Stimulated activated naive B cell treated with anti-CD40 and anti-IgM and Interleukin-4, amounts not matched to agents 10 μg/mL and 1 μg/mL and 100 μg/mL, for 72 hours (primary cell): ENCODE measurements around the gene SLC39A11.
A peak's percentile ranks its signal among the peaks of the same experiment; 100 is the strongest.

Source experiments
- ATAC-seq, 2 donors: fragments of 150-1000 bp; cut with Tn5 transposase; replicated peaks; 2 replicates each; pipeline ENCODE4 v1.10.0; 2021; ENCODE audit warnings: moderate library complexity in 1 of 2
- DNase-seq: peaks from one replicate; pipeline ENCODE4 v3.0.0; 2021
- H3K27ac Mint-ChIP-seq: one replicate; pipeline ENCODE4 v1.8.0; 2022; ENCODE audit warnings: mild to moderate bottlenecking, mixed read lengths
- H3K27me3 Mint-ChIP-seq, 2 donors: one replicate each; pipeline ENCODE4 v1.8.0; 2022; ENCODE audit warnings: mixed read lengths in 2 of 2
- H3K36me3 Mint-ChIP-seq, 2 donors: one replicate each; pipeline ENCODE4 v1.8.0; 2022; ENCODE audit warnings: mixed read lengths in 2 of 2, mild to moderate bottlenecking in 1 of 2
- H3K4me1 Mint-ChIP-seq, 2 donors: one replicate each; pipeline ENCODE4 v1.8.0; 2022; ENCODE audit warnings: mixed read lengths in 2 of 2, mild to moderate bottlenecking in 1 of 2
- H3K4me3 Mint-ChIP-seq, 2 donors: one replicate each; pipeline ENCODE4 v1.8.0; 2022; ENCODE audit warnings: mild to moderate bottlenecking in 2 of 2, mixed read lengths in 2 of 2, moderate library complexity in 1 of 2
- H3K9me3 Mint-ChIP-seq, 2 donors: one replicate each; pipeline ENCODE4 v1.8.0; 2022; ENCODE audit warnings: mixed read lengths in 2 of 2, mild to moderate bottlenecking in 1 of 2

Gene SLC39A11

GRCh38 chr17:72687886-72688285 lies 404.6 kb downstream of the SLC39A11 start:
- no peak overlapping the region for H3K4me3 Mint-ChIP-seq
- ATAC-seq (no peak), DNase-seq (no peak)
- H3K9me3 Mint-ChIP-seq, result peaks cover 0 to 2% of the 10 kb centered on the region in 2 donors
- peaks cover 0 to 3% of the 10 kb centered on the region in 2 donors for H3K4me1 Mint-ChIP-seq
- H3K27me3 Mint-ChIP-seq, result no peaks in the 10 kb centered on the region
- peaks cover 6 to 19% of the 10 kb centered on the region in 2 donors for H3K36me3 Mint-ChIP-seq
- H3K27ac Mint-ChIP-seq, result no peak overlapping the region

DNA sequence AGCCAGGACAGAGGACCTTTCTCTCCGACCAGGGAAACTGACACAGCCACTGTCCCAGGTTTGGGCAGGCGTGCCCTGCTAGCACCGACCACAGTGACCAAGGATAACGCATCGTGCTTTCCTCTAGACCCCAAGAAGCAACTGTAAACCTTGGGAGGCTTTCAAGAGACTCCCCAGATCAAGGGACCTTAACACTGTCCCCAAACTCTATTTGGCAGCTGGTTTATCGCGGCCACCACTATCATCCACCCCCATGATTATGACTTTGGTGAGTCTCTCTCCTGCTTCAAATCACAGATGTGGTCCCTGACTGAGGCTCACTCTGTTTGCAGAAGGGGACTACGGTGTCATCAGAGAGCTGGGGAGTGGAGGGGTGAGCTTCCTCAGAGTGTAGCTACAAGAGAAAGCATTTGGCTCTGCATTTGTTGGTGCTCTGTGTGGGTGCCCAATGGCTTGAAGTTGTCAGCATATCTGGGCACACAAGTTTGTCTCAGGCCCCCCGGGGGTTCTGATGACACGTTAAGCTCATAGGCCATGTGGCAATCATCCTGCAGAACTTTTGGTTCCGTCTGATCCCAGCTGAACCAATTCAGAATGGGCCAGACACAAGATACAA lies 408.0 kb downstream of the SLC39A11 start:
- Mint-ChIP-seq H3K27ac (no peak overlapping the region), H3K36me3 (peaks cover 11 to 19% of the 10 kb centered on the region in 2 donors), H3K4me3 (no peak overlapping the region), H3K27me3 (no peaks in the 10 kb centered on the region), H3K4me1 (no peaks in the 10 kb centered on the region), H3K9me3 (peaks cover 4 to 5% of the 10 kb centered on the region in 2 donors)
- no peak for ATAC-seq
- no peak for DNase-seq

DNA sequence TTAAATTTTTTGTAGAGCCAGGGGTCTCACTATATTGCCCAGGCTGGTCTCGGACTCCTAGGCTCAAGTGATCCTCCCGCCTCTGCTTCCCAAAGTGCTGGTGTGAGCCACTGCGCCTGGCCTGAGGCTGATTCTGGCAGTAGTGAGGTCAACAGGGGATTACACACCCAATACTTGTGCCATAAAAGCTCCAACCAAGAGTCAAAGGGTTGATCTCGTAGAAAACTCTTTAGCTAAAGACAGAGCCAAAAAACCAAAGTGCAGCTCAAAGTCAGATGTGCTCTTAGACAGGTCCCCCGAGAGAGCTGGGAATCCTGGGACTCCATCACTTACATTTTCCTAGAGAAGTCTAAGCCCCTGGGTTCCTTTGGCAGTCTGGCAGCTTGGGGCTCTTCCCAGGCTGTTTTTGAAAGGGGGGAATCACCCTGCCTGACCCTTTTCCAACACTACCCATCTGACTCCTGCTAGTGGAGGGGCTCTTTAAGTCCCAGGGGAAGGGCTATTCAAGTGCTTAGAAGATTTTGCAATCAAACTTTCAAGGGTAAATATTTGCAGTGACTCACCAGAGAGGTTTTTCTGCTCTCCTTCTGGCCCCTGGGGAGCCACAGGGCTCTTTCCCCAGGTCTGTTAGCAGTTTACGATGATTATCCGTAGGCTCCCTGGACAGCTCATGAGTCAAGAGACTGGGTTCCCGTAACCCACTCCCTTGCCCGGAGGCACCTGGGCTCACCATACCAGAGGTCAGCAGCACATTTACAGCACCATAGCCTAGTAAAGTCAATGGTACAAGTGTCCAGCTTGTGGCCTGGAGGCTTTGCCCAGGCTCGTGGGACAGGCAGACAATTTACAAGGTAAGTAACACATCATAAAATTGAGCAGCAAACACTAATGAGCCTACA lies 408.7 kb downstream of the SLC39A11 start:
- ATAC-seq (no peak), DNase-seq (no peak)
- peaks cover 15 to 19% of the 10 kb centered on the region in 2 donors for H3K36me3 Mint-ChIP-seq
- H3K9me3 Mint-ChIP-seq, result peaks cover 5 to 7% of the 10 kb centered on the region in 2 donors
- H3K4me3 Mint-ChIP-seq, result no peak overlapping the region
- no peaks in the 10 kb centered on the region for H3K4me1 Mint-ChIP-seq
- no peak overlapping the region for H3K27ac Mint-ChIP-seq
- no peaks in the 10 kb centered on the region for H3K27me3 Mint-ChIP-seq

DNA sequence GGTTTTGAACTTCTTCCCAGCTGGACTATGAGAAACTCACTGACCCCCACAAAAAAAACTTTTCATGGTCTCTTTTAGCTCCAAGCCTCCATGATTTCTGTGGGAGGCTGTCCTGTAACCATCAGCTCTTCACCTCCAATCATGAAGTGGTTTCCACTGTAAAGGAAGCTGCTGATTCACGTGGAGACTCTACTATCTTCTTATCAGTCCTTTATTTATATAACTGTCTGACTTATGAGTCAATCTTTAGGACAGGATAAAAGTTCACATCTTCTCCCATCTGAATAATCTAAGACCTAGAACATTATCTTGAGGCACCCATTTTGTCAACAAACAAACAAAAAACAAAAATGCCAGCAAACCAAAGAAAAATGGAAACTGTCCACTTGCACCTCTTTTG lies 409.9 kb downstream of the SLC39A11 start:
- H3K36me3 Mint-ChIP-seq, result peaks cover 18 to 28% of the 10 kb centered on the region in 2 donors
- no peak overlapping the region for H3K27ac Mint-ChIP-seq
- H3K4me3 Mint-ChIP-seq, result no peak overlapping the region
- DNase-seq (no peak), ATAC-seq (no peak)
- H3K27me3 Mint-ChIP-seq, result no peaks in the 10 kb centered on the region
- H3K9me3 Mint-ChIP-seq, result peaks cover 5 to 9% of the 10 kb centered on the region in 2 donors
- H3K4me1 Mint-ChIP-seq, result no peaks in the 10 kb centered on the region

DNA sequence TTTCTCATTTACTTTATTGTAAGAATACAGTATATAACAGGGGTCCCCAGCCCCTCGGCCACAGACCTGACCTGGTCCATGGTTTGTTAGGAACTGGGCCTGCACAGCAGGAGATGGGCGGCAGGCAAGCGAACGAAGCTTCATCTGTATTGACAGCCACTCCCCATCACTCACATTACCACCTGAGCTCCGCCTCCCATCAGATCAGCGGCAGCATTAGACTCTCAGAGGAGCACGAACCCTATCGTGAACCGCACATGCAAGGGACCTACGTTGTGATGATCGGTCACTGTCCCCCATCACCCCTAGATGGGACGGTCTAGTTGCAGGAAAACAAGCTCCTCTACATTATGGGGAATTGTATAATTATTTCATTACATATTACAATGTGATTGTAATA lies 410.6 kb downstream of the SLC39A11 start:
- H3K27ac Mint-ChIP-seq, result no peak overlapping the region
- peaks cover 5 to 9% of the 10 kb centered on the region in 2 donors for H3K9me3 Mint-ChIP-seq
- H3K4me3 Mint-ChIP-seq, result no peak overlapping the region
- no peak for ATAC-seq
- H3K36me3 Mint-ChIP-seq, result peaks cover 24 to 35% of the 10 kb centered on the region in 2 donors
- no peaks in the 10 kb centered on the region for H3K4me1 Mint-ChIP-seq
- H3K27me3 Mint-ChIP-seq, result no peaks in the 10 kb centered on the region
- DNase-seq, result no peak

GRCh38 chr17:72677714-72678390 lies 414.6 kb downstream of the SLC39A11 start:
- H3K4me3 Mint-ChIP-seq, result no peak overlapping the region
- no peak for ATAC-seq
- no peak overlapping the region for H3K27ac Mint-ChIP-seq
- DNase-seq, result no peak
- H3K9me3 Mint-ChIP-seq, result peaks cover 5 to 9% of the 10 kb centered on the region in 2 donors
- peaks cover 36 to 46% of the 10 kb centered on the region in 2 donors for H3K36me3 Mint-ChIP-seq
- no peaks in the 10 kb centered on the region for H3K4me1 Mint-ChIP-seq
- no peaks in the 10 kb centered on the region for H3K27me3 Mint-ChIP-seq

DNA sequence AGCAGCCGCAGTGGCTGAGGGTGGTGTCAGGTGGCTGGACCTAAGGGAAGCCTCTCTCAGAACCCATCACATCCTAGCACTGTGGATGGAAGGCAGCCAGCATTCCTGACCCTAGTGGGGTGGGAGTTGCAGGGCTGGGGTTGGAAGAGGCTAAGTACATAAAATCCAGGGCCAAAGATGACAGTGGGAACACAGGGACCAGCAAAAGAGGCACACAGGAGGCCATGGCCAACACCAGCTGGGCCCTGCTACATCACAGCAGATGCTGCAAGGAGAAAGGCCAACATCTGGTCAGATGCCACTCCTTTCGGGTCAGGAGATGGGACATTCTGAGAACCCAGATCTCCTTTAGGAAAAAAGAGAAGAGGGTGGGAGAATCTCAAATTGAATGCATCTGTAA lies 415.4 kb downstream of the SLC39A11 start:
- ATAC-seq, result no peak
- Mint-ChIP-seq H3K4me3 (no peak overlapping the region), H3K27ac (no peak overlapping the region), H3K4me1 (no peaks in the 10 kb centered on the region), H3K36me3 (peaks cover 36 to 46% of the 10 kb centered on the region in 2 donors), H3K9me3 (peaks cover 5 to 9% of the 10 kb centered on the region in 2 donors), H3K27me3 (no peaks in the 10 kb centered on the region)
- DNase-seq, result no peak

- Mint-ChIP-seq H3K27me3 (no peaks in the 10 kb centered on the region), H3K36me3 (peaks cover 32 to 35% of the 10 kb centered on the region in 2 donors), H3K27ac (no peak overlapping the region), H3K4me3 (no peak overlapping the region), H3K4me1 (peaks cover 2 to 4% of the 10 kb centered on the region in 2 donors), H3K9me3 (peaks cover 0 to 3% of the 10 kb centered on the region in 2 donors)
- ATAC-seq (no peak), DNase-seq (no peak)
These were observed 419.8 kb downstream of the SLC39A11 start for GRCh38 chr17:72672729-72673128.

DNA sequence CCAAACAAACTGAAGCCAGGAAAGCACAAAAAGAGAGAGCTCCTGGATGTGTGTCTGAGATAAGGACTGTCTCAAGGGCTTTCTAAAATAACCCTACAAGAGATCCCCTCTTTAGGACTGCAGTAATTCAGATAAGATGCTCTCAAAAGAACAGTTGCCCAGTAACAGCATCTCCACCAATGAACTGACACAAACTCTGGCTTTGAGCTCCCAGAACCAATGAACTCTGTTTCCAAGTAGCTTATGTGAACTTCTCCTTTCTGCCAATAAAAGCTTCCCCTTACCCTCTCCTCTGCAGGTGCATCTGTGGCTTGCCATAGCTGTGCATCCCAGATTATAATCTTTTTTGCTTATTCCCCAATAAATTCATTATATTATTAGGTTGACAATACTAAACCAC lies 421.5 kb downstream of the SLC39A11 start:
- H3K9me3 Mint-ChIP-seq, result peaks cover 0 to 3% of the 10 kb centered on the region in 2 donors
- H3K27ac Mint-ChIP-seq, result no peak overlapping the region
- peaks cover 27 to 35% of the 10 kb centered on the region in 2 donors for H3K36me3 Mint-ChIP-seq
- DNase-seq, result no peak
- no peaks in the 10 kb centered on the region for H3K27me3 Mint-ChIP-seq
- H3K4me3 Mint-ChIP-seq, result no peak overlapping the region
- peaks cover 2 to 4% of the 10 kb centered on the region in 2 donors for H3K4me1 Mint-ChIP-seq
- peak; percentile 33 to 38 for ATAC-seq

DNA sequence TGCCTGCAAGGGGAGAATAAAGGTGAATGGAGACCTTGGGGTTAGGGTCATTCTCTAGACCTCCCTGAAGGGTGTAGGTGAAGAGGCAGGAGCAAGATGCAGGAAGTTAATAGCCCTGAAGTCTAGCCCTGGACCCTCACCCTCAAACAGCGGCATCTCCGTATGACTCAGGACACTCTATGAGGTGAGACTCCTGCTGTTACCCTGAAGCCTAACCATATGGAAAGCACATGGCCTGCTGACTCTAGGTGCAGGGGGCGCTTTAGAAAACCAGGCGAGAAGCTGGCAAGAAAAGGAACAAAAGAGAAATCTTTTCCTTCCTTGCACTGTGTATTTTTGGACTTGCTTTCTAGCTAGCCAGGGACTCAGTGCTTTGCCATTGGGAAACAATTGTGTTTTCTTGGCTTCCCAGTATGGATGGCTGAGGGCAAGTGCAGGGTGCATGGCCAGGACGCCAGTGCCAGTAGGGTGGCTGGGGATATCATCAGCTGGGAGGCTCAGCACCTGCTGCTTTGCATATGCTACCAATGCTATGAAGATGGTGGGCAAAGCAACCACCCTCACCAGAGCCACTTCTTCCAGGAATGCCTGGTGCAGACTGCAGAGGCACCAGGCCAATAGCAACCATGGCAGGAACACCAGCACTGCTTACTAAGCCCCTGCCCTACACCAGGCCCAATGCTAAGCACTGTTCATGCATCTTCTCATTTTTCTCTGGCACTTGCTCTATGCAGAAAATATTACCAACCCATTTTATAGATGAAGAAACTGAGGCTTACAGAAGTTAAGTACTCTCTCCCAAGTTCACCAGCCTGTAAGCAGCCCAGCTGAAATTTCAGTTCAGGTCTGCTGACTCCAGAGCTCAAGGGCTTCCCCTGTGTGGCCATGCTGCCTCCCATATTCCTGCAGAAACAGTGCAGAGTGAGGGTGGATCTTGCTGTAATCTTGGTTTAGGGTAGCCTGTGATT lies 425.1 kb downstream of the SLC39A11 start:
- DNase-seq, result no peak
- H3K27ac Mint-ChIP-seq, result no peak overlapping the region
- H3K4me3 Mint-ChIP-seq, result no peak overlapping the region
- H3K9me3 Mint-ChIP-seq, result peaks cover 0 to 3% of the 10 kb centered on the region in 2 donors
- H3K27me3 Mint-ChIP-seq, result no peaks in the 10 kb centered on the region
- ATAC-seq, result no peak
- peaks cover 18 to 29% of the 10 kb centered on the region in 2 donors for H3K36me3 Mint-ChIP-seq
- H3K4me1 Mint-ChIP-seq, result peaks cover 2 to 4% of the 10 kb centered on the region in 2 donors

DNA sequence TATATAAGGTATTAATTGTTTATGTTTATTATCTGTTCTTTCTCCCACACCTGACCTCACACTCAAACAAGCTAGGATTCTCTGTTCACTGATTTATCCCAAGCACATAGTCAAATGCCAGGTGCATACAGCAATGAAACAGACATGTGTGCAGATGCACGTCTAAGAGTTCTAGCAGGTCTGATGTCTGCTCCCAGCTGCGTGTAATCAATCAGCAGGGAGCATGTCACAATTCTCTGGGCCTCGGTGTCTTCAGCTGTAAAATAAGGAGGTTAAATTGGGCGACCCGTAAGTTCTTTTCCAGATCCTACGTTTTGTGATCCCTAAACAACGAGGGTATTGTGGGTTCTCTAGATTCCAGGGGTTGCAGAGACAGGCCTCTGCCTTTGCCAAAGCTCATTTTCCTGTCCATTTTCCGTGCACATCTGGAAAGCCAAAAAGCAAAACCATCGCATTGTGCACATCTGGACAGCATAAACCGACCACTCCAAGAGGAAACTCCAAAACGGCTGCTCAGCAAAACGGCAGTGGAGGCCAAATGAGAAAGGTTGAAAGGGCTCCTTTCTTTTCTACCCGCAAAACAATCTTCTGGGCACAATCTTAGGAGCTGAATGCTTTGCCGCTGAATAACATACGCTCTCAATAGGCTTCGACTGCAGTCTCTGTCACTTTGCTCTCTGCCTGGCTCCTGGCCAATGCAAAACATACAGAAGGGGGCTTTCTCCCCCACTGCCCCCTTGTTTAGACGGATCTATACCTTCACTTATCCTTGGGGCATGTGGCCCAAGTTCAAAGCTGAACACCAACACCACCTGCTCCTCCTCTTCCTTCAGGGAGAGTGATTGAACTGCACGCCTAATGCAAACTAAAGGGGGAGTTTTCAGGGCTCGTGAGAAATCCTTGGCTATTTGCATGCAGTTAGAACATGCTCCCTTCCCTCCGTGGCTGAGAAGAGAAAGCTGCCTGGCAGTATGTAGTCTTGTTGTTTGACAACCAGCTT lies 426.3 kb downstream of the SLC39A11 start:
- no peak overlapping the region for H3K4me3 Mint-ChIP-seq
- H3K9me3 Mint-ChIP-seq, result peaks cover 0 to 3% of the 10 kb centered on the region in 2 donors
- H3K27ac Mint-ChIP-seq, result no peak overlapping the region
- DNase-seq (no peak), ATAC-seq (no peak)
- H3K27me3 Mint-ChIP-seq, result no peaks in the 10 kb centered on the region
- H3K36me3 Mint-ChIP-seq, result peaks cover 21 to 33% of the 10 kb centered on the region in 2 donors
- peaks cover 0 to 2% of the 10 kb centered on the region in 2 donors for H3K4me1 Mint-ChIP-seq

- peaks cover 0 to 2% of the 10 kb centered on the region in 2 donors for H3K4me1 Mint-ChIP-seq
- H3K4me3 Mint-ChIP-seq, result no peak overlapping the region
- no peak for DNase-seq
These were observed 429.7 kb downstream of the SLC39A11 start for GRCh38 chr17:72662827-72663190.

More at GRCh38 chr17:72662827-72663190, 429.7 kb downstream of the SLC39A11 start:
- Mint-ChIP-seq H3K9me3 (no peaks in the 10 kb centered on the region), H3K27ac (no peak overlapping the region), H3K36me3 (peaks cover 12 to 23% of the 10 kb centered on the region in 2 donors), H3K27me3 (no peaks in the 10 kb centered on the region)
- no peak for ATAC-seq
